Stomach (tissue), 9 donors: ENCODE measurements around the gene HTT. TPM values are rescaled to one million over a fixed set of nuclear protein-coding genes. Genes with fewer than 3 reads are reported as not detected.

Experiments used
- DNase-seq, 2 donors: peaks; one replicate each; pipeline versions ENCODE4 v3.0.0 to v3.0.0-alpha.2; 2013 to 2019
- H3K27ac ChIP-seq, 5 donors: fragments of 200-600 bp in 4 of 5; sonication (generic) in 4 of 5; one replicate each; pipeline ENCODE4 v1.5.1; 2013 to 2019; ENCODE audit warnings: mild to moderate bottlenecking in 1 of 5, moderate library complexity in 1 of 5
- H3K27me3 ChIP-seq, 3 donors: fragments of 200-600 bp; sonication (generic); one replicate each; pipeline ENCODE4 v1.5.1; 2017 to 2019; ENCODE audit warnings: mixed run types in 1 of 3
- H3K36me3 ChIP-seq, 4 donors: fragments of 200-600 bp; sonication (generic); 1 replicate in 3 of 4; 2 replicates in 1 of 4; pipeline ENCODE4 v1.5.1; 2016 to 2019
- H3K4me1 ChIP-seq, 4 donors: fragments of 200-600 bp; sonication (generic); one replicate each; pipeline ENCODE4 v1.5.1; 2016 to 2019
- H3K4me3 ChIP-seq, 4 donors: fragments of 200-600 bp; sonication (generic) in 3 of 4; one replicate each; pipeline ENCODE4 v1.5.1; 2016 to 2019; ENCODE audit warnings: mild to moderate bottlenecking in 1 of 4
- H3K9me3 ChIP-seq, 4 donors: fragments of 200-600 bp; sonication (generic); one replicate each; pipeline ENCODE4 v1.5.1; 2016 to 2019
- CTCF ChIP-seq, 7 experiments: fragments of 450-650 bp in 4 of 7; fragments of 200-600 bp in 3 of 7; sonication (generic) in 3 of 7; IDR thresholded peaks; one replicate each; pipeline ENCODE4 v1.5.1; 2016 to 2019; ENCODE audit warnings: antibody characterized with exemption in 7 of 7, control low read depth in 2 of 7, mild to moderate bottlenecking in 1 of 7
- EP300 ChIP-seq: sonication (generic); formaldehyde crosslinking; IDR thresholded peaks from one replicate; pipeline ENCODE4 v1.6.1; 2017; ENCODE audit warnings: antibody characterized with exemption
- POLR2A ChIP-seq, 4 donors: fragments of 450-650 bp; IDR thresholded peaks; one replicate each; pipeline ENCODE4 v1.6.1; 2016; ENCODE audit warnings: antibody characterized with exemption in 4 of 4, control low read depth in 2 of 4, mild to moderate bottlenecking in 1 of 4, moderate library complexity in 1 of 4
- POLR2AphosphoS5 ChIP-seq, 3 donors: sonication (generic); formaldehyde crosslinking; IDR thresholded peaks; one replicate each; pipeline ENCODE4 v1.6.1; 2016; ENCODE audit warnings: antibody characterized with exemption in 3 of 3
- WGBS, 5 donors: extraction: QIAGEN DNeasy Blood & Tissue Kit in 3 of 5; methylation state at CpG; one replicate each; pipeline versions ENCODE4 v1.1.5 to v1.1.7; 2013 to 2018; 5-methylcytosine and 5-hydroxymethylcytosine counted together
- intact Hi-C: fragments of 100-400 bp; cut with DNase I; formaldehyde crosslinking; loops from one replicate; pipeline ENCODE4 v1.15.1; 2023; ENCODE audit warnings: low total_unique reads
- polyA plus RNA-seq, 3 donors: library from polyadenylated mRNA; stranded (reverse); fragments of 200-250 nt; gene quantifications; one replicate each; pipeline ENCODE4 v1.2.3, GENCODE V29; 2013
- total RNA-seq, 5 donors: library from RNA; depleted of rRNA; stranded (reverse); fragments of >200 nt; gene quantifications; one replicate each; pipeline versions ENCODE4 v1.1.0 to v1.2.3, GENCODE V29; 2014 to 2016
- donor health status: healthy with polysubstance abuse.
- donor health status: Bipolar disorder and iron deficiency.
- donor health status: healthy.

The HTT gene
- total and polyA plus RNA-seq, 8 donors, result 3.4 to 95.7 (median 41.6) TPM

DNA sequence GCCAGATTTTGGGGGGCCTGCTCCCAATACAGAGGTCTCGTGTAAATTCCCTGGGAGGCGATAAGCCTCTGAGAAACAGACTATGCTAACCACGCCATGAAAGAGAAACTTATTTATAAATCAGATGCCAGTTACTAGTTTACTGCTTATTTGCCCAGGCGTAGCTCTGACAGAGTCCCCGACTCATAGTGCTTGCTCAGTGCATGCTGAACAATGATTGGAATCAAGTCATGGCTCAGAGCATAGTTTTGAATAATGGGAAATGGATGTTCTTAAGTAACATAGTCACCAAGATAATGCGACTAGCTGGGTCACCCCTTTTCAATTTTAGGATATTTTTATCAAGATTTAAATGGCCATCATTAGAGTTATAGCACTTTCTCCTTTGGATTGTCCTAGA, 39.9 kb downstream of the HTT start:
- TF ChIP-seq POLR2AphosphoS5 (IDR thresholded peaks at IDR 0.05) (no peak), CTCF (IDR thresholded peaks at IDR 0.05) (no peak), EP300 (no peak), POLR2A (IDR thresholded peaks at IDR 0.05) (no peak)
- no peak for DNase-seq
- no peaks in the 10 kb centered on the region for H3K27me3 ChIP-seq
- intact Hi-C loops, result no loop called here
- H3K36me3 ChIP-seq, result peaks cover 23 to 81% (median 74%) of the 10 kb centered on the region in 4 donors
- WGBS, 5 donors, result 92 to 97% (median 94%) methylated on average over 6 of the region's 6 CpGs
- no peaks in the 10 kb centered on the region for H3K9me3 ChIP-seq
- H3K4me1 ChIP-seq, result peaks cover 5 to 63% (median 39%) of the 10 kb centered on the region in 4 donors
- peak overlapping the region in 2 of 5 donors; percentile 11 to 75 for H3K27ac ChIP-seq
- no peak overlapping the region for H3K4me3 ChIP-seq

DNA sequence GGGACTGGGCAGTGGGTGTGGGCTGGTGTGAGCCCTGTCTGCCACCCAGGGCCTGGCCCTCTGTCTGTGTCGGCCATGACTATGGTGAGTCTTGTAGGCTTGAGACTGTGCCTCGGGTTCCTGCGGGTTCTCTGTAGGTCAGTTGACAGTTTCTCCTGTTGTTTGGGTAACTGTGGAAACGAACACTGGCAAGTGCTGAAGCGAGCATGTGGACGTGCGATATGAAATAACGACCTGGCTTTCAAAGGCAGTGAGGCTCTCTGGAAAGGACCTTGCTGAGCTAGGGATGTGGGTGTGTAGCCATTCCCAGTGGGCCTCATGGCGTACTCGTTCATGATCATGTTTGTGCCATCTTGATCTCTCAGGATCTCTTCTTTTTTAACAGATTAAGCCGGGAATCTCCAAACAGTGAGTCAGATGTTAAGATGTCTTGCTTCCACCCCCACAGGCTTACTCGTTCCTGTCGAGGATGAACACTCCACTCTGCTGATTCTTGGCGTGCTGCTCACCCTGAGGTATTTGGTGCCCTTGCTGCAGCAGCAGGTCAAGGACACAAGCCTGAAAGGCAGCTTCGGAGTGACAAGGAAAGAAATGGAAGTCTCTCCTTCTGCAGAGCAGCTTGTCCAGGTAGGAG, 41.3 kb downstream of the HTT start:
- Histone ChIP-seq H3K36me3 (peaks cover 22 to 76% (median 66%) of the 10 kb centered on the region in 4 donors), H3K27ac (peak overlapping the region in 3 of 5 donors; percentile 6 to 36 (median 28)), H3K4me3 (no peak overlapping the region), H3K27me3 (no peaks in the 10 kb centered on the region), H3K4me1 (peaks cover 8 to 60% (median 42%) of the 10 kb centered on the region in 4 donors), H3K9me3 (no peaks in the 10 kb centered on the region)
- TF ChIP-seq CTCF (IDR thresholded peaks at IDR 0.05) (no peak), POLR2AphosphoS5 (IDR thresholded peaks at IDR 0.05) (no peak), EP300 (no peak), POLR2A (IDR thresholded peaks at IDR 0.05) (no peak)
- WGBS, 5 donors, result 85 to 90% (median 89%) methylated on average over 15 of the region's 15 CpGs
- no peak for DNase-seq
- intact Hi-C loops, result no loop called here

- DNase-seq, result no peak
- Histone ChIP-seq H3K36me3 (peaks cover 27 to 77% (median 68%) of the 10 kb centered on the region in 4 donors), H3K4me1 (peaks cover 10 to 57% (median 38%) of the 10 kb centered on the region in 4 donors), H3K27me3 (no peaks in the 10 kb centered on the region), H3K9me3 (no peaks in the 10 kb centered on the region), H3K4me3 (no peak overlapping the region), H3K27ac (no peak overlapping the region)
- intact Hi-C loops, result no loop called here
- TF ChIP-seq POLR2A (IDR thresholded peaks at IDR 0.05) (no peak), POLR2AphosphoS5 (IDR thresholded peaks at IDR 0.05) (no peak), CTCF (IDR thresholded peaks at IDR 0.05) (no peak), EP300 (no peak)
- WGBS, 5 donors, result 63 to 85% (median 84%) methylated on average over 2 of the region's 2 CpGs
Observed at GRCh38 chr4:3116955-3117354, 42.5 kb downstream of the HTT start.

- 47 to 74% (median 58%) methylated on average over 8 of the region's 8 CpGs for WGBS, 5 donors
- Histone ChIP-seq H3K9me3 (no peaks in the 10 kb centered on the region), H3K27me3 (no peaks in the 10 kb centered on the region), H3K4me1 (peaks cover 16 to 57% (median 40%) of the 10 kb centered on the region in 4 donors), H3K36me3 (peaks cover 27 to 77% (median 66%) of the 10 kb centered on the region in 4 donors), H3K4me3 (no peak overlapping the region), H3K27ac (peak overlapping the region in 1 of 5 donors; percentile 5)
- intact Hi-C loops, result no loop called here
- TF ChIP-seq EP300, result no peak
- TF ChIP-seq POLR2AphosphoS5 (IDR thresholded peaks at IDR 0.05), result no peak
- no peak for TF ChIP-seq POLR2A (IDR thresholded peaks at IDR 0.05)
- TF ChIP-seq CTCF (IDR thresholded peaks at IDR 0.05), result no peak
- no peak for DNase-seq
Observed at GRCh38 chr4:3118312-3118711, 43.8 kb downstream of the HTT start.
